Measurements from ENCODE around the gene HIVEP3.

HIVEP3 gene

DNA sequence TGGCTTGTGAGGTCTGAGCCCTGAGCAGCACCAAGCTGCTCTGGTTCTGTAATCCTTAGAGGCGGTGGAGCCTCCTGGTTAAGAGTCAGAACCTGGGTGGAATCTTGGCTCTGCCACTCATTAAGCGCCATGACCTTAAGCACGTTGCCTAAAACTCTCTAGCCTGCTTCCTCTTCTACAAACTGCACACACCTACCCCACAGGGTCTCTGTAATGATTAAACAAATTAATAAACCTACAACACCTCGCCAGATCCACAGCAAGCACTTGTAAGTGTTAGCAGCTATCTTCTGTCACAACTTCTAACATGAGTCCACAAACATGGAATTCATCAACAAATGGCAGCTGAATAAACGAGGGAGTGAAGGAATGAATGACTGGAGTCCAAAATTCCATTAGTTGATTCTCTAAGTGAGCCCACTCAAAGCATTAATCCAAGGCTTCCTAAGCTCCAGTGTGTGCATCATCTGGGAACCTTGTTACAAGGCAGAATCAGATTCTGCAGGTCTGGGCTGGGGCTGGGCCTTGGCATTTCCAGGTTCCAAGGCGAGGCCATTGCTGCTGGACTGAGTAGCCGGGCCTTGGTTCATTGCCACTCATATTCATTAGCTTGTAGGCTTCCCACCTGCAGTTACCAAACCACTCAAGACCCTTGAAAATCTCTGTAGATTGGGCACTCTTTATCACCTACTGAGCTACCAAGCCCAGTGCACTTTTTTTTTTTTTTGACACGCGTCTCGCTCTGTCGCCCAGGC, 168.6 kb downstream of the HIVEP3 start:
- DNase-seq, result no peak

DNA sequence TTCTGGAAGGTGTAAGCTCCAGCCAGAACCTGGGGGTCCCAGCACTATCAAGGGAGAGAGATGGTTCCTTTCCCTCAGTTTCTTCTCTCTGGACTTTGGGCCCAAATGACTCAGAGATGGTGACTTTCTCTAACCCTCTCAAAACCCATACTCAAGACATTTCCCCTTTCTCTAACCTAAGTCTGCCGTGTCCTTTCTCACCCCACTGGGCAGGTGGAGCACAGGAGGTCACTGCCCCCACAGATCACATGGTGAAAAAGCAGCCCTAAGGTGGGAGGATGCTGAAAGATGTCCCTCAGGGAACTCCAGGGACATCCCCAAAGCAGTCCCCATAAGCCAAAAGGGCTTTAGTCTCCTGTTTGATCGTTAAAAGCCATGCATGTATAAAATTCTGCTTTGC, 173.7 kb downstream of the HIVEP3 start:
- no peak for DNase-seq

DNA sequence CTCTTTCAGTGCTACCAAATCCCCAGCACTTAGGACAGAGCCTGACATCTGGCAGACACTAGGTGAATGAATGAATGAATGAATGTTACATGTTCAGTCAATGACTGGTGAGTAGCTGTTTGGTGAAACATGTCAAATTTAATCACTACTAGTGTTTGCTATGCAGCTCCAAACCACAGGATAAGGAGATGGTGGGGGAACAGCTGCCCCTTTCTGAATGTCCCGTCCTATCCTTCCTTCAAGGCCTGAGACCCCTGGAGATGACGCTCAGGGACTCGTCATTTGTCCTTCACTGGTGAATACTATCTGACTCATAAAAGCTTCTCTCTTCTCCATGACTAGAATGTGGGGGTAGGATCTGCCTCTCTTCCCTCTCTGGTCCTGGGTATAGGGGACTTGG, 175.4 kb downstream of the HIVEP3 start:
- DNase-seq, result peak; percentile 87

DNA sequence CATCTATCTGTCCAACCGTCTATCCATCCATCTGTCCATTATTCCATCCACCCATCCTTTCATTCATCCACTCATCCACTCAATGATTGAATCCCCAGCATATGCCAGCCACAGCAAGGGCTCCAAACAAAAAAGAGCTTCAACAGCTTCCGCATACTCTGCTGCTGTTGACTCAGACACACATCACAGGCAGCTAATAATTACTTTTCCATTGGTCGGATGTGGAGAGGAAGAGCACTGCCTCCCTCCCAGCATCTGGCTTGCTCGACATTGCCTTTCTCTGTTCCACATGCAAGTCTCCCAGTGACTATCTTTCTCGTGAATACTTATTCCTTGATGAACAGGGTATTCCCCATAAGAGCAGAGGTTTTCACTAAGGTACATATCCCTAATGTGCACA, 176.5 kb downstream of the HIVEP3 start:
- DNase-seq, result peak; percentile 90

DNA sequence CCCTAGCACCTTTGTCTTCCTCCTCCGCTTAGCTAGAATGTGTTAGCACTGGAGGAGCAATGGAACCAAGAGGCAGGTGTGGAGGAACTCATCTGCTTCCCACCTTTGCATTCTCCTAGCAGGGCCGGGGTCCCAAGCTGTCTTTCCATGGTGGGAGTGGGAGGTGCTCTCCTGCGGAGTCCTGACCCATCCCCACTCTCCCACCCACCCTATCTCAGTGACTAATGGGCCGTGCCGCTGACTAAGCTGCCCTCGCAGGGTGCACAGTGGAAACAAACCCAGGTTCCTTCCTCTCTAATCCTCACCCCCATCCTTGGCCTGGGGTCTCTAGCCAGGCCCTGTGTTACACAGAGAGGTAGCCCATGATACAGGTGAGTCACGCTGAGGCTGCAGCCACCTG, 177.5 kb downstream of the HIVEP3 start:
- DNase-seq, result no peak

DNA sequence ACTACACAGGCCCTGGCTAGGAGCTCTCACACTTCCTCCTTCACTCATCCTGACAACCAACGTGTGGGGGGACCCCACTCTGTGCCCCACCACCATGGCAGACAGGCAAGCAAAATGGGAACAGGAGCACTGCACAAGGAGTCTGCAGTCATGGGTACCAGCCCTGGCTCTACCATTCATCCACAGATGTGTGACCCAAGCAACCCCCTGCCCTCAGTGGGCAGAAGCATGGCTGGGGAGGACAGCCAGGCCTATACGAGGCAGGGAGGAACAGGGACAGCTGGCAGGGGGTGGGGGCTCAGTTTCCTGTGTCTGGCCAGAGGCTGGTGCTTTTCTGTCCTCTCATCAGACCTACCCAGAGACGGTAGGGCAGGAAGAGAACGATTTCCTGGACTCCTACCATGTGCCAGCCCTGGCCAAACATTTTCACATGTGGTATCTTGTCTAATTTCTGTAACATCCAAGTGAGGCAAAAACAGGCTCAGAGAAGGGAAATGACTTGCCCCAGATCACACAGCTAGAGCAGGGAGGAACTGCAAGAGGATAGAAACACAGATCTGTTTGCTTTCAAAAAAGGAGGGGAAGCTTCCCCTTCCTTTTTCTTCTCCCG, 178.0 kb downstream of the HIVEP3 start:
- no peak for DNase-seq

DNA sequence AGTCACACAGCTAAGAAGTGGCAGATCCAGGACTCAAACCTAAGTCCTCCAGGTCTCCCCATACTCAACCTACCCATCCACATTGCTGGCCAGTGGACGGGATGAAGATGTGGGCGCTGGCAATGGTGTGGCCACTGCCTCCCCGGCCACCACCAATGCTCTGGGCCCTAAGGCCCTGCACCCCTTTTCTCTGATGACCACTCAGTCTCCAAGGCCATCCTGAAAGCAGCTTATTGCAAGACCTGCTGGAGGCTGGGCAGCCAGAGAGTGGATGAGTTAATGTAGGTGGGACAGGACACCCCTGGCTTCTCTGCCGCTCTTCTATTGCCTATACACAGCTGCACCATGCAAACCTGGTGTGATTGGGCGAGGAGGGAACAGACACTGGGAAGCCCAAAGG, 178.7 kb downstream of the HIVEP3 start:
- no peak for DNase-seq

DNA sequence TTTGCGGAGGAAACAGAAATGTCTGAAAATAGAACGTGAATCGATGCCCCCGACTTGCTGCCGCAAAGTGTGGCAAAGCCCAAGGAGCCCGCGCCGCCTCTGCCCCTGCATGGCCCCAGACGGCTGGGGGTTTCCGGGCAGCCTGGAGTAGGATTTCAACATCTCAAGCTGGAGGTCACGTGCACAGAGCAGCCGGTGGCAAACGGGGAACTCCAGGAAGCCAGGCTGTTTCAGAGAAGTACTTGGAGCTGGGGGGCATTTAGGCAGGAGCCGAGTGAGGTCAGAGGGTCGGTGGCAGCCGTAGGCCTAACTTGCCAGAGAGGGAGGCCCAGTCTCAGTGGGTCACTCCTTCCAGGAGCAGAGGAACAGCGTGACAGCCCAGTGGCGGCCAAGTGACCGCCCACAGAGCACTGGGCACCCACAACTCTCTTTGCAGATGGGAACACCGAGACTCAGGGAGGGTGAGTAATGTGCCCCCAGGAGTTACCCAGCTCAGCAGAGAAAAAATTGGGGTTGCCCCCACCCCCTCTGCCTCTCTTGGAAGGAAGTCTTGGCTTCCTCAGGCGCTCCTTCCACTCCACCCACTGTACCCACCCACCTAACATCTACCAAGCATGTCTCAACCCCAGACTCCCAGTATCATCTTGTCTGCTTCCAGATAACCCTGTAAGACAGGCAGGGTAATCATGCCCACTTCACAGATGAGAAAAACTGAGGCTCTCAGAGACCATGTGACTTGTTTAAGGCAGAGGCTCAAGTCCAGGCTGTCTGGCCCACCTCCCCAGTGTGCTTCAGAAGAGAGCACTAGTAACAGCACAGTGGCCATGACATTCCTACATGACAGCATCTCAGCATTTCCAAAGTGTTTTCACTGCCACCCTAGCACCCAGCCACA, 179.4 kb downstream of the HIVEP3 start:
- peak; percentile 80 for DNase-seq

DNA sequence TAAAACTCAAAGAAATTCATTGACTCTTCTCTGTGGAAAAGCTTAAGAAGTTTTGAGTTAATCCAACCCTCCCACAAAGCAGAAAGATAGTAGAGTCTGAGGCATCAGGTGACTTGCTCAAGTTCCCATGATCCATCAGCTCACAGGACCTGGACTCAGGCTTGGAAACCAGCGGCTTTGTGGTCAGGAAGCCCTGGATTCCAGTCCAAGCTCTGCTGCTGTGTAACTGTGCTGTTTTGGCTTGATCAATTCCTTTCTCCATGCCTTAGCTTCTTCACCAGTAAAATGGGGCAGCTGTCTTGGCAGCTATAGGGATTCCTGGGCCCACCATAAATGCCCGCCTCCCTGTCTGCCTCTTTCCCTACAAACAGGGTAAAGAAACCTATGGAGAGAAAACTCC, 180.2 kb downstream of the HIVEP3 start:
- peak; percentile 43 for DNase-seq

DNA sequence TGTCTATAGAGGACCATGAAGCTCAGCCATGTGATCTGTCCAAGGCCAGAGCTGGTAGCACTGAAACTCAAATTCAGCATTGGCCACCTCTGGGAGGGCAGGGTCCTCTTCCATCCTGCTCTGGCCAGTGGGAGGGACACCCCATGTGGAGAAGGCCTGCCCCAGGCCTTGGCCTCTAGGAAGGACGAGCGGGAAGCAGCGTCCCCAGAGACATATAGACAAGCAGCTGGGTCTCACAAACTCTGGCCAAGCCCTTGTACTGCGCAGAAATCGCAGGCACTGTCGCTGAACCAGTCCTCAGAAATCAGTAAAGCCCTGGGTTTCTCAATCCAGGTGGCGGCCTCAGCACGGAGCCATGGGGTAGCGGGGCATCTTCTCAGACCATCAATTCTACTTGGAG, 180.7 kb downstream of the HIVEP3 start:
- DNase-seq, result no peak

DNA sequence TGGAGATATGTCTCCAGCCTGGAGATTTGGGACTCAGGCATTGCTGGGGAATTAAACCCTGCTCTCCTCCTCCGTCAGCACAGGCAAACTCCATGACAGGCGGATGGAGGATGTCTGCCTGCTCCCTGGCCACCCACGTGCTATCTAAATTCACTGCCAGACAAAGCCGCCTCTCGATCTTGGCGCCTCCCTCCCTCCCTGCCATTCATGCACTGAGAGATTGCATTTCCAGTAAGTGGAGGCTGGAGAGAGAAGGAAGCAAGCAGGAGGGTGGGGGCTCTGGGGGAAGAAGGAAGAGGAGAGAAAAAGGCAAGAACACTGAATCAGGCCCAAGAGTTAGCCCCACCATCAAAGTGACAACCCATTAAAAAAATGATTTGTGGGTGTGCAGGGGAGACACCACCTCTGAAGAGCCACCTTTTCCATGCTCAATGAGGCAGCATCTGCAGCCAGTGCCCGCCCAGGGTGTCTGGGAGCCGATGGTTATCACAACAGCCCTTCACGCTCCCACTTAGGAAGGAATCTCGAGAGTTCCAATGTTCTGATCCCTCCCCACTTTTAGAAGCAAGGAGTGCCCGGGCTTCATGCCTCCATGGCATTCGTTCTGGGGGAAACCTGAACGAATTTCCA, 183.0 kb downstream of the HIVEP3 start:
- no peak for DNase-seq

DNA sequence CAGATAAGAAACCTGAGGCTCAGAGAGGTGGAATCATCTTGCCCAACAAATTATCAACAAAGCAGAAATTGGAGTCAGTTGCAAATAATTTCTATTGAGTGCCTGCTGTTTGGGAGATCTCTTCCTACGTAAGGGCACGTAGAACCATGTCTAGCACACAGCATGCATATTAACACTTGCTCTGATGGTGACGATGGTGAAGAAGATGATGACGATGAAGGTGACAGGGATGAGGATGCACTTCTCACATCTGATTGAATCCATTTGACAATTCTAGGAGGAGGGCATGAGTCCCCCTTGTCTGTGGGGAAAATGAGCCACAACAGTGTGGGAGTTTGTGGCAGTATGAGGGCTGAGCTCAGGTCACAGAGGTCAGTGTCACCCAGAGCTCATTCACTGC, 183.6 kb downstream of the HIVEP3 start:
- no peak for DNase-seq

DNA sequence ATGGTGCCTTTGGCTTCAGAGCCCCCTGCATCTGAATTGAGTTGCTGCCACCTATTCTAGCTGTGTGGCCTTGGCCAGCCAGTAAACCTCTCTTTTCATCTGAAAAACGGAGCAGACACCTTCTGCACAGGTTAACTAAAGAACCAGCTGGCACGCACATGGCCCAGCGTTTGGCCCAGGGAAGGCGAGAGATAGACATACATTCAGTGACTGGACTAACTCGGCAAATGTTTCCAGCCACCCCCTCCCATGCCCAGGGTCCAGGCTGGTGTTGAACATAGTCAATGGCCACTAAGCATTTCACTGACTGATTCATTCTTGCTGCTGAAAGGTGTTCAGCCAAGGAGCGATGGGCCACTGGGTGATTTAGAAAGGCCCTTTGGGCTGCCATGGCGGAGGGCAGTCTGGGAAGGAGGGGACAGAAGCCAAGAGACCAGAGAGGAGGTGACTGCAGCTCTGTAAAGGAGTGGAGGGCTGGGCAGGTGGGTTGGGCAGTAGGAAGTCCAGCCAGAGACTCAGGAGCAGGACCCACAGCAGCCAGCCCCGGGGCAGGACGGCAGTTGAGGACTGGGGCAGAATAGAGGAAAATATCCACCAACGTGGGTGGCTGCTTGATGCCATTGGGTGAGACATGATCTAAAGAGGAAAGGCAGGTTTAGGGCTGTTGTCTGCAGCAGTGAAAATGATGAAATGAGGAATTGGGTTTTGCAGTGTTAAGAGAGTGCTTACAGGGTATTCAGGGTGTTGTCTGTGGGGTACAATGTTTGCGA, 184.3 kb downstream of the HIVEP3 start:
- DNase-seq, result no peak

DNA sequence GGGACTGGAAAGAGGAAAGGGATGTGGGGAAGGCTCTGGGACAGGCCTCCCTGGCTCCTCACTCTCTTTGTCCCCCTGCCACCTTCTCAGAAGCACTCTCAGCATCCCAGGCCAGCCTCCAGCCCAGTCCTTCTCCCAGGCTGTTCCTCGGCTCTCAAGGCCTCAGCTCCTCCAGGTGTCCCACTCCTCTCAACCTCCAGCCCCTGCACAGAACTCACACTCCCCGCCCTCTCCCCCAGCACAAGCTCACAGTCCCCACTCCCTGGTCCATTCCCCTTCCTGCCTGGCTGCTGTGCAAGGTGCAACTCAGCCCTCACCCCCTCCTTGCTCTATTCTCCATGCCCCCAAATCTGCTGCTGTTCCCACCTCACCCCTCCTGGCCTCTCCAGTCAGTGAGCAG, 185.0 kb downstream of the HIVEP3 start:
- DNase-seq, result no peak

DNA sequence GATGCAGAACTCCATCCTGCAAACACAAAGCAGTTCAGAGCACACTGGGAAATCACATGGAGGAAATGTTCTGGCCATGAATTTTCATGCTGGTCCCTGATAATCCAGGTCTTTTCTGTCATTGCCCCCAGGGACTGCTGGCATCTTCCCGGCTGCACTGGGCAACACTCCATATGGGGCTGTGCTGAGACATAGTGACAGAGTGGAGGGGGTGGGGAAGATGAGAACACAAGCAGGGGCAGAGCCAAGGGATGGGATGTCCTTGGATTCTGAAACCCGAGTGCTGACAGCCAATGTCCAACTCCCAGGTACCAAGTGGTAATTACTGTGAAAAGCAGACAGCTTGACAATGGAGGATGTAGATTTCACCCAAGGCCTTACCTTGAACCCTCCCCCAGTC, 185.7 kb downstream of the HIVEP3 start:
- peak; percentile 58 for DNase-seq

DNA sequence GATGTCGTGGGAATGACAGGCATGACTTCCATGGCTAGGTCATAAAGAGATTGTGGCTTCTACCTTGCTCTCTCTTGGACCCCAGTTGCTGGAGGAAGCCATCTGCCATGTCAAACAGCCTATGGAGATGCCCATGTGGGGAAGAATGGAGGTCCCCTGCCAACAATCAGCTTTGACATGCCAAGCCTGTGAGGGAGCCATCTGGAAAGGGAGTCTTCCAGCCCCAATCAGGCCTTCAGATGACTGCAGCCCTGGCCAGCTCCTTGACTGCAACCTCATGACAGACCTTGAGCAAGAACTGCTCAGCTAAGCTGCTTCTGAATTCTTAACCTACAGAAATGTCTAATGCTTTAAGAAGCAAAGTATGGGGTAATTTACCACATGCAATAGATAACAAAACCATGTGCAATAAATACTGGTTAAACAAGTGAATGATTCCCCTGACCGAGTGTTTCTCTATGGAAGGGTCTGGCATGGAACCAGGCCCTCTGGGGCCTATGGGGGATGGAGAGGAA, 187.1 kb downstream of the HIVEP3 start:
- DNase-seq, result no peak

DNA sequence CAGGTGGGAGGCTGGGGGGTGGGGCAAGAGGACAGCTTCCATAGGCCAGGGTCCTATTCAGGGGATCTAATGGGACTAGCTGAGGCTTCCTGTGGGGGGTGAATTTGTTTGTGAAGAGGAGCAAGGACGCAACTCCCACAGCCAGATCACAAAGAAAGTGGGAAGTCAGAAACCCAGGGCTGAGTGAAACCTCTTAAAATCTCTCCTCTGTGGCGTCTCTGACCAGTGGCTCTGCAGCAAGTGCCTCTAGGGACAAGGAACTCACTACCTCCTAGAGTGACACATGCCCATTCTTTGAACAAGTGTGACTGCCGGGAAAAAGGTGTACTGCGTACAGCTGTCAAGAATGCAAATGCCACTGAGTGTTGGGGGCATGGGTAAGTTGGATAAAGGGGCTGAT, 187.9 kb downstream of the HIVEP3 start:
- DNase-seq, result no peak

DNA sequence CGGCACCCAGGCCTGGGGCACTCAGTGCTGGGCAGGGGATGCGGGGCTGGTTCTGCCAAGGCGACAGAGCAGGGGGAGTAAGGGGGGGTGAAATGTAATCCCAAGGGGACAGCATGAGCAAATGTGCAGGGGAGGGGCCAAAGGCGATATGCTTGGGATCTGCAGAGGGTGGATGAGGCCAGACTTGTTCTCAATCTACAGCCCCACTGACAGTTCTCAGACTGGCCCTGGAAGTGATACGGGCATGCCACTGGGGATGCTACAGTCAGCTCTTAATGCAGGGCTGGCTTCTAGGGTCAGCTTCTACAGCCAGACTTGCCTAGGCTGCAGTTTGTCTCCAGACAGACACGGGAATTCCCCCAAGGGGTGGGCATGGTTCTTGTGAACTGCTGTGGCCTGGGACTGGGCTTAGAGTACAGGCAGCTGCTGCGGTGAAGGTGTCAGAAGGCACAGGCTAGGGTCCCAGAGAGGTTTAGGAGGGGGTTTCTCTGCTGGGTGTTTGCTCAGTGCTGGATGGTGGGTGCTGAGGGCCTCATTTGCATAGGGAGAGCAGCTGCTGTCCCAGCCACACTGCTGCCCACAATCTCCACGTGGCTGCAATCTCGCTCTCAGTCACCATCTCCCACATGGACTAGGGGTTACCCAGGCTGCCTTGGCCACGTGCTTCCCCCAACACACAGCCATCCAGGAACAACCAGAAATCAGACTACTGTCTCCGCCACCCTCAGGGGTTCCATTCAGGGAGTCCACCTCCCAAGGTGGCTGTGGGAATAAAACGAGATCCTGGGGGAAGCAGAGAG, 190.1 kb downstream of the HIVEP3 start:
- DNase-seq, result no peak

DNA sequence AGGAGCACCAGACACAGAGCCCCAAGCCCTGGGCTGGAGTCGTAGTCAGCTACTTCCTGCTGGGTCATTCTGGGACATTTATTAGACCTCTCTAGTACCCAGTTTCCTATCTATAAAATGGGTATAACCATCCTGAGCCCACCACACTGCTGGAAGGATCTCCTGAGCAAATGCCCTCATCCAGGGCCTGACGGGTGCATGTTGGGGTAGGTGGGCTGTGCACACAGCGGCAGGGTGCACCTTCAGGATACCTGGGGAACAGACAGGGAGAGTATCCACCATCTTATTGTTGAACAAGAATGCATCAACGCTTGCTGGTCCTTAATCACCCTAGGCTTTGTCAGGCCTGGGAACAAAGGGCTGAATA, 191.0 kb downstream of the HIVEP3 start:
- DNase-seq, result no peak

DNA sequence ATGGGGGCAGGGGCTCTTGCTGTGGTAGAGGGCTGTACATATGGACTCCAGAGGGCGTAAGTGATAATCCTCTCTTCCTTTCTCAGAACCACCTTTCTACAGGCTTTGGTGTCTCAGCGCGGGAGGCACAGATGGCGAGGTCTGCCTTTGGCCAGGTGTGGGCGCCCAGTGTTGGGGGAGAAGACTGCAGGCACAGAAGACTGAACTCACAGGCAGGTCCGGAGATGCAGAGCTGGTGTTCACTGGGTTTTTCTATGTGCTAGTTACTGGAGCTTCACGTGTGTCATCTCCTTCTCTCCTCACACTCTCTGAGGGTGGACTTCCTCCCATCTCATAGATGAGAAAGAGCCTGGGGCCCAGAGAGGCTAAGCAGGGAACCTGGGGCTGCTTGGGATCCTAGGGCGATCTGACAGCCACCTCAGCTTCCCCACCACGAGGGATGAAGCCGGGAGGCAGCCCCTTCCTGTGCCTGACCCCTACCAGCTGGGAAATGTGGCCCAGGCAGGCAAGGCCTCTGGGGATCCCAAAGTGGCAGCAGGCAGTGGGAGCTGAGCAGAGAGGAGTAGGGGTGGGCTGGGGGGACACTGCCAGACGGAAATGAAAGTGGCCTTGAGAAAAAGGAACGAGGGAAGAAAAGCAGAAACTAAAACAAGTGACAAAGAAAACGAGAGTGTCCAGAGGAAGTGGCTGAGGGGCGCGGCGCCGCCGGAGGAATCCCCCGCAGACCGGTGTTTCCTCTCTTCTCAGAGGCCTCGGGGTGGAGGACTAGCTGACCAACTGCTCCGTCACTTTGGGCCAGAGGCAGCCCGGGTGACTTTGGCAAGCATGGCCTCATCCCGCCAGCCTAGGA, 191.6 kb downstream of the HIVEP3 start:
- no peak for DNase-seq

Data from fibroblast of skin of back (primary cell).